OCI-LY1 (cell line): Measurements from ENCODE around the gene IGLON5.

ENCODE experiments used
- H2AFZ ChIP-seq: fragments of 200-600 bp; sonication (generic), shearing (Covaris generic); 2 replicates; pipeline ENCODE4 v1.6.0; 2014; ENCODE audit warnings: antibody characterized with exemption, mild to moderate bottlenecking, low read length
- H3F3A ChIP-seq: fragments of 200-600 bp; sonication (generic), shearing (Covaris generic); 2 replicates; pipeline ENCODE4 v1.6.0; 2014; ENCODE audit warnings: mild to moderate bottlenecking, antibody characterized with exemption, low read length, moderate library complexity; ENCODE audit not compliant: insufficient read depth
- H3K27ac ChIP-seq: fragments of 200-600 bp; sonication (generic); 2 replicates; pipeline ENCODE4 v1.5.1; 2014; ENCODE audit warnings: low read length, mixed run types, mild to moderate bottlenecking, low read depth; ENCODE audit not compliant: poor library complexity, severe bottlenecking
- H3K27me3 ChIP-seq: fragments of 200-600 bp; sonication (generic); 2 replicates; pipeline ENCODE4 v1.6.0; 2014; ENCODE audit warnings: antibody characterized with exemption, mild to moderate bottlenecking, low read length, moderate library complexity; ENCODE audit not compliant: insufficient read depth
- H3K36me3 ChIP-seq: fragments of 200-600 bp; sonication (generic); 2 replicates; pipeline ENCODE4 v1.6.1; 2014; ENCODE audit warnings: mild to moderate bottlenecking, antibody characterized with exemption, low read length, moderate library complexity, mixed read lengths; ENCODE audit not compliant: insufficient read depth
- H3K4me1 ChIP-seq: fragments of 200-600 bp; sonication (generic); 2 replicates; pipeline ENCODE4 v1.5.1; 2014; ENCODE audit warnings: mild to moderate bottlenecking, low read length, moderate library complexity; ENCODE audit not compliant: insufficient read depth, severe bottlenecking
- H3K4me2 ChIP-seq: fragments of 200-600 bp; sonication (generic), shearing (Covaris generic); 2 replicates; pipeline ENCODE4 v1.6.1; 2014; ENCODE audit warnings: low read length
- H3K4me3 ChIP-seq: fragments of 200-600 bp; sonication (generic); 2 replicates; pipeline ENCODE4 v1.5.1; 2014; ENCODE audit warnings: low read length, low read depth, mild to moderate bottlenecking, mixed read lengths; ENCODE audit not compliant: poor library complexity, severe bottlenecking
- H3K79me2 ChIP-seq: fragments of 200-600 bp; shearing (Covaris generic); 2 replicates; pipeline ENCODE4 v1.6.1; 2016; ENCODE audit warnings: mixed run types, low read length, mixed read lengths; ENCODE audit not compliant: insufficient read depth
- H3K9ac ChIP-seq: fragments of 200-600 bp; sonication (generic), shearing (Covaris generic); 2 replicates; pipeline ENCODE4 v1.6.1; 2014; ENCODE audit warnings: mild to moderate bottlenecking, low read length, mixed read lengths
- H3K9me2 ChIP-seq: fragments of 200-600 bp; sonication (generic), shearing (Covaris generic); 2 replicates; pipeline ENCODE4 v1.6.1; 2014; ENCODE audit warnings: low read depth, mild to moderate bottlenecking, low read length, mixed read lengths
- H3K9me3 ChIP-seq: fragments of 200-600 bp; shearing (Covaris generic); 2 replicates; pipeline ENCODE4 v1.6.1; 2014; ENCODE audit warnings: low read length, mixed read lengths
- H4K20me1 ChIP-seq: fragments of 200-600 bp; sonication (generic), shearing (Covaris generic); 2 replicates; pipeline ENCODE4 v1.6.0; 2016; ENCODE audit warnings: mild to moderate bottlenecking, low read length; ENCODE audit not compliant: insufficient read depth
- EZH2 ChIP-seq: fragments of 200-600 bp; sonication (generic), shearing (Covaris generic); IDR thresholded peaks from 2 replicates; pipeline ENCODE4 v1.8.0; 2017; ENCODE audit warnings: borderline replicate concordance, mixed run types, mild to moderate bottlenecking, antibody characterized with exemption, low read length, moderate library complexity, mixed read lengths
- TF ChIP-seq, protein P1 (sequence below): fragments of 200-600 bp; sonication (generic), shearing (Covaris generic); IDR thresholded peaks from 2 replicates; pipeline ENCODE4 v1.5.1; 2017; ENCODE audit warnings: mild to moderate bottlenecking, antibody characterized with exemption, low read length, moderate library complexity, mixed read lengths

The IGLON5 gene

GRCh38 chr19:51347209-51347928 lies 35.9 kb downstream of the IGLON5 start:
- Histone ChIP-seq H3K27me3 (no peaks in the 10 kb centered on the region), H3K4me1 (no peaks in the 10 kb centered on the region), H3K79me2 (no peaks in the 10 kb centered on the region), H3K36me3 (peaks cover 55% of the 10 kb centered on the region), H2AFZ (no peak overlapping the region), H3K9ac (no peak overlapping the region), H3K4me3 (no peak overlapping the region), H3F3A (no peaks in the 10 kb centered on the region), H3K4me2 (no peak overlapping the region), H3K9me2 (no peaks in the 10 kb centered on the region), H3K27ac (no peak overlapping the region), H3K9me3 (no peaks in the 10 kb centered on the region), H4K20me1 (no peaks in the 10 kb centered on the region)
- TF ChIP-seq EZH2 = no peak
- TF ChIP-seq, protein P1, sequence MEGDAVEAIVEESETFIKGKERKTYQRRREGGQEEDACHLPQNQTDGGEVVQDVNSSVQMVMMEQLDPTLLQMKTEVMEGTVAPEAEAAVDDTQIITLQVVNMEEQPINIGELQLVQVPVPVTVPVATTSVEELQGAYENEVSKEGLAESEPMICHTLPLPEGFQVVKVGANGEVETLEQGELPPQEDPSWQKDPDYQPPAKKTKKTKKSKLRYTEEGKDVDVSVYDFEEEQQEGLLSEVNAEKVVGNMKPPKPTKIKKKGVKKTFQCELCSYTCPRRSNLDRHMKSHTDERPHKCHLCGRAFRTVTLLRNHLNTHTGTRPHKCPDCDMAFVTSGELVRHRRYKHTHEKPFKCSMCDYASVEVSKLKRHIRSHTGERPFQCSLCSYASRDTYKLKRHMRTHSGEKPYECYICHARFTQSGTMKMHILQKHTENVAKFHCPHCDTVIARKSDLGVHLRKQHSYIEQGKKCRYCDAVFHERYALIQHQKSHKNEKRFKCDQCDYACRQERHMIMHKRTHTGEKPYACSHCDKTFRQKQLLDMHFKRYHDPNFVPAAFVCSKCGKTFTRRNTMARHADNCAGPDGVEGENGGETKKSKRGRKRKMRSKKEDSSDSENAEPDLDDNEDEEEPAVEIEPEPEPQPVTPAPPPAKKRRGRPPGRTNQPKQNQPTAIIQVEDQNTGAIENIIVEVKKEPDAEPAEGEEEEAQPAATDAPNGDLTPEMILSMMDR = no peak

- Histone ChIP-seq H3K9me3 (no peaks in the 10 kb centered on the region), H3K27ac (no peak overlapping the region), H3K9ac (no peak overlapping the region), H3K9me2 (no peaks in the 10 kb centered on the region), H3F3A (no peaks in the 10 kb centered on the region), H2AFZ (no peak overlapping the region), H3K4me3 (no peak overlapping the region), H3K4me2 (no peak overlapping the region), H3K27me3 (no peaks in the 10 kb centered on the region), H3K36me3 (peaks cover 52% of the 10 kb centered on the region), H3K79me2 (no peaks in the 10 kb centered on the region), H4K20me1 (no peaks in the 10 kb centered on the region), H3K4me1 (no peaks in the 10 kb centered on the region)
- TF ChIP-seq EZH2 = no peak
- TF ChIP-seq, protein P1 = no peak
Observed at GRCh38 chr19:51351266-51351990, 40.0 kb downstream of the IGLON5 start.

DNA sequence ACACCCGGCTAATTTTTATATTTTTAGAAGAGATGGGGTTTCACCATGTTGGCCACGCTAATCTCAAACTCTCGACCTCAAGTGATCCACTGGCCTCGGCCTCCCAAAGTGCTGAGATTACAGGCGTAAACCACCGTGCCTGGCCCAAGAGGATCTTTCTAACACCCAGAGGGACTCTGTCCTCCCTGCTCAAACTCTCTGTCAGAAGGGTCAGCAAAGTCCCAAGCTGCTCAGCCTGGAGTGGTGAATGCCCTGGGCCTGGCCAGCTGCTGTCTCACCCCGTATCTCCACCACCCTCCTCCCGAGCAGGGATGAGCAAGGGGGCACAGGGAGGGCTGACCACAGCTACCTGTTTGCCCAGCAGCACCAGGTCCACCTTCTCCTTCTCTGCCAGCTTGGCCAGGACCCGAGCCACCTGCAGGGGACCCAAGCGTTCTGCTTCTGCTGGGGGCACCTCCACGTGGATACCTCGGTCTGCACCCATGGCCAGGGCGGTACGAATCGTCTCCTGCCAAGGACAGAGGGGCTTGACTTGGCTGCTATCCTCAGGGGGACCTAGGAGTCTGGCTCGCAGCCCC lies 41.4 kb downstream of the IGLON5 start:
- Histone ChIP-seq H4K20me1 (no peaks in the 10 kb centered on the region), H3K9me2 (no peaks in the 10 kb centered on the region), H3F3A (no peaks in the 10 kb centered on the region), H3K9me3 (no peaks in the 10 kb centered on the region), H3K27me3 (no peaks in the 10 kb centered on the region), H3K4me1 (no peaks in the 10 kb centered on the region), H2AFZ (no peak overlapping the region), H3K36me3 (peaks cover 42% of the 10 kb centered on the region), H3K9ac (no peak overlapping the region), H3K4me2 (no peak overlapping the region), H3K4me3 (no peak overlapping the region), H3K79me2 (no peaks in the 10 kb centered on the region), H3K27ac (no peak overlapping the region)
- TF ChIP-seq, protein P1 = no peak
- no peak for TF ChIP-seq EZH2
